Measurements from ENCODE around the gene HS3ST1.

Gene HS3ST1

DNA sequence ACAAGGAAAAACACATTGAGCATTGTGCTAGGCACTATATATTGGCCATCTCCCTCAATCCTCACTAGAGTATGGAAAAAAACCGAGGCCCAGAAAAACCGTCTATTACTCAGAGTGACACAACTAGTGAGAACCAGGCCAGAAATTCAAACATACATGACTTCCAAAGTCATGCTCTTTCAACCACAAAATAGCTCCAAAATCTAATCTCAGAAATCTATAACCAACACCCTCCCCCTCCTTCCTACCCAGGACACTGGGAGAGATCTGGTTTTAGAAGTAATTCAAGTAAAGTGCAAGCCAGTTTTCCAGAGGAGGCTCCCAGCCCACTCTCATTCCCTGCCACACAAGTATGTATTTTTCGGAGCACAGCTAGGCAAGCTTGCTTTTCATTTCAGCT lies 7.6 kb downstream of the HS3ST1 start:
- TF ChIP-seq, protein P1, sequence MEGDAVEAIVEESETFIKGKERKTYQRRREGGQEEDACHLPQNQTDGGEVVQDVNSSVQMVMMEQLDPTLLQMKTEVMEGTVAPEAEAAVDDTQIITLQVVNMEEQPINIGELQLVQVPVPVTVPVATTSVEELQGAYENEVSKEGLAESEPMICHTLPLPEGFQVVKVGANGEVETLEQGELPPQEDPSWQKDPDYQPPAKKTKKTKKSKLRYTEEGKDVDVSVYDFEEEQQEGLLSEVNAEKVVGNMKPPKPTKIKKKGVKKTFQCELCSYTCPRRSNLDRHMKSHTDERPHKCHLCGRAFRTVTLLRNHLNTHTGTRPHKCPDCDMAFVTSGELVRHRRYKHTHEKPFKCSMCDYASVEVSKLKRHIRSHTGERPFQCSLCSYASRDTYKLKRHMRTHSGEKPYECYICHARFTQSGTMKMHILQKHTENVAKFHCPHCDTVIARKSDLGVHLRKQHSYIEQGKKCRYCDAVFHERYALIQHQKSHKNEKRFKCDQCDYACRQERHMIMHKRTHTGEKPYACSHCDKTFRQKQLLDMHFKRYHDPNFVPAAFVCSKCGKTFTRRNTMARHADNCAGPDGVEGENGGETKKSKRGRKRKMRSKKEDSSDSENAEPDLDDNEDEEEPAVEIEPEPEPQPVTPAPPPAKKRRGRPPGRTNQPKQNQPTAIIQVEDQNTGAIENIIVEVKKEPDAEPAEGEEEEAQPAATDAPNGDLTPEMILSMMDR (IDR thresholded peaks at IDR 0.05; ENCODE audit: borderline replicate concordance, insufficient read depth, low read depth, low read length), result no peak
- H3K4me3 ChIP-seq (ENCODE audit: low read depth, low read length), result no peak overlapping the region

GRCh38 chr4:11420327-11420726 lies 8.4 kb downstream of the HS3ST1 start:
- H3K4me3 ChIP-seq (ENCODE audit: low read depth, low read length), result no peak overlapping the region
- TF ChIP-seq, protein P1 (IDR thresholded peaks at IDR 0.05; ENCODE audit: borderline replicate concordance, insufficient read depth, low read depth, low read length), result no peak

- no peak overlapping the region for H3K4me3 ChIP-seq (ENCODE audit: low read depth, low read length)
- TF ChIP-seq, protein P1 (IDR thresholded peaks at IDR 0.05; ENCODE audit: borderline replicate concordance, insufficient read depth, low read depth, low read length), result peak; percentile 37; the same call in 1 of the 2 replicates
Measured at GRCh38 chr4:11418610-11419009, 10.1 kb downstream of the HS3ST1 start.

DNA sequence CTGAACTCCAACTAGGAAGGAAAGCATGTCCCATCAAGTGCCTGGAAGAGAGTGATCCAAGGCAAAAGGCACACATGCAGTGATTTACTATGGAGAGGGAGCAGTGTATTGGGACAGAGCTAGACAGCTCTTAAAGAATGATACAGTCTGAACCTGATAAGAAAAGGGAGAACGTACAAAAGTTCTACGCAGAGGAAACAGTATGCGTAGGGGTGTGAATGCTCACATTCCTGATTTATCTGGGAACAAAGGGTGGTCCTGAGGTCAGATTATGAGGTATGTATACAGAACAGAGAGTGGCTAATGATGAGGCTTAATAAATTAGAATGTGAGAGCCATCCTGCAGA lies 12.0 kb downstream of the HS3ST1 start:
- TF ChIP-seq, protein P1 (IDR thresholded peaks at IDR 0.05; ENCODE audit: borderline replicate concordance, insufficient read depth, low read depth, low read length), result no peak
- H3K4me3 ChIP-seq (ENCODE audit: low read depth, low read length), result no peak overlapping the region

- TF ChIP-seq, protein P1 (IDR thresholded peaks at IDR 0.05; ENCODE audit: borderline replicate concordance, insufficient read depth, low read depth, low read length), result no peak
- H3K4me3 ChIP-seq (ENCODE audit: low read depth, low read length), result no peak overlapping the region
Measured at GRCh38 chr4:11416071-11416766, 12.5 kb downstream of the HS3ST1 start.

GRCh38 chr4:11415409-11416070 lies 13.2 kb downstream of the HS3ST1 start:
- no peak overlapping the region for H3K4me3 ChIP-seq (ENCODE audit: low read depth, low read length)
- TF ChIP-seq, protein P1 (IDR thresholded peaks at IDR 0.05; ENCODE audit: borderline replicate concordance, insufficient read depth, low read depth, low read length), result no peak

DNA sequence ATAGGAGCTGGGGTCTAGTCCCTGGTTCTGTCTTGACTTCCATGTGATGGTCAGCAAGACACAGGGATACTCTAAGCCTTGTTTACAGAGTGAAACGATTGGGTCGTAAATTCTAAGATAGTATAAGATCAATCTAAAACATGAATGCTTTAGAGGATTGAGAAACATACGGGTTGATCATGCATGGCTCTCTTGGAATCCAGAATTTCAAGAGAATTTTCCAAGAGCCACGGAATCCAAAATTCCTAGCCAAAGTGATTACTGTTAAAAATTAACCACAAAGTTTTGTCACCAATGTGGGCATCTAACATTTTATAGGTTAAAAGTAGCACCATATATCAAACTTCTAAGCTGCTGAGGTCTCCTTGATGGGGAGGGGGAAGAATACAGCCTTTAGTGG lies 16.5 kb downstream of the HS3ST1 start:
- H3K4me3 ChIP-seq (ENCODE audit: low read depth, low read length), result no peak overlapping the region
- TF ChIP-seq, protein P1 (IDR thresholded peaks at IDR 0.05; ENCODE audit: borderline replicate concordance, insufficient read depth, low read depth, low read length), result no peak

All from GM12875 (cell line).